Measurements from ENCODE around the gene UCHL1. TPM values are rescaled to one million over a fixed set of nuclear protein-coding genes. Genes with fewer than 3 reads are reported as not detected.

UCHL1 gene
- total RNA-seq, 1 experiment from 2014 or later = 0.54 TPM

DNA sequence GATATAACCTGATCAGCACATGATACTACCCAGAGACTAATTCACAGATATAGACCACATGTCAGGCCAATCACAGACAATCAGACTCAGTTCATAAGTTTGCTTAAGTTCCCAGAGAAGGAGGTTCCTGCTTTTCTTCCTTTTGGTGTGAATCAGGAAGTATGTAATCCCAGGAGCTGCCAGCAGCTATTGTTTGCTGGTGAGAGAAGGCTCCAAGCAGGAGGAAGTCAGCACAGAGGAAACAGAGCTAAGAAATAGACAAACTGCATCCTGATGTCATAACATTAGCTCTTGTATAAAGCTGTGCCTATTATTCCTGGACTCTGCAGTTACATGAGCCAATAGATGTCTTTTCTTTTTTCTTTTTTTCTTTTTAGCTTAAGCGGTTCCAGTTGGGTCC lies 50.9 kb downstream of the UCHL1 start:
- Histone ChIP-seq H3K27ac (ENCODE audit: low read depth, low read length) (no peak overlapping the region), H3K36me3 (ENCODE audit: control insufficient read depth in 1 of 2, insufficient read depth in 2 of 2, low read length in 2 of 2) (no peaks in the 10 kb centered on the region), H4K20me1 (ENCODE audit: insufficient read depth) (no peaks in the 10 kb centered on the region), H3K27me3 (ENCODE audit: insufficient read depth, low read length) (no peaks in the 10 kb centered on the region), H3K4me2 (ENCODE audit: low read length) (no peak overlapping the region), H3K9me3 (ENCODE audit: control insufficient read depth in 1 of 2, insufficient read depth in 1 of 2, low read depth in 1 of 2, low read length in 2 of 2) (no peaks in the 10 kb centered on the region), H3K9me2 (ENCODE audit: insufficient read depth) (no peaks in the 10 kb centered on the region), H2AFZ (ENCODE audit: low read depth, low read length, poor library complexity, severe bottlenecking) (no peak overlapping the region), H3K9ac (ENCODE audit: low read length) (no peak overlapping the region), H3K4me1 (ENCODE audit: control insufficient read depth in 1 of 2, insufficient read depth in 2 of 2, low read length in 2 of 2) (no peaks in the 10 kb centered on the region), H3K79me2 (ENCODE audit: insufficient read depth, low read length) (no peaks in the 10 kb centered on the region), H3K4me3 (replicated peaks in 1 of 2; ENCODE audit: low read depth in 1 of 2, low read length in 2 of 2) (no peak overlapping the region)
- intact Hi-C loops (cut with micrococcal nuclease) = no loop called here
- ChIA-PET CTCF (no interaction called here), POLR2A (no interaction called here), RAD21 (ENCODE audit: low non-redundant PET in 1 of 2, low total read pairs in 2 of 2, uncharacterized antibody in 2 of 2, unreplicated experiment in 2 of 2) (no interaction called here)
- ATAC-seq (no peak), DNase-seq (ENCODE audit: low read depth, low spot score) (no peak)
- TF ChIP-seq ZFX (IDR thresholded peaks at IDR 0.05) = no peak
- TF ChIP-seq EZH2 (IDR thresholded peaks at IDR 0.05) = no peak
- no peak for TF ChIP-seq POLR2A (IDR thresholded peaks at IDR 0.05; ENCODE audit: borderline replicate concordance, extremely low read depth, insufficient read depth, insufficient read length)
- no peak for TF ChIP-seq YY1 (IDR thresholded peaks at IDR 0.05; ENCODE audit: extremely low read depth, insufficient replicate concordance, low read depth, low read length)
- TF ChIP-seq SIN3A (IDR thresholded peaks at IDR 0.05; ENCODE audit: low read depth) = no peak
- TF ChIP-seq SRF (IDR thresholded peaks at IDR 0.05; ENCODE audit: low read depth) = no peak
- TF ChIP-seq ATF3 (IDR thresholded peaks at IDR 0.05) = no peak
- no peak for TF ChIP-seq CEBPB (IDR thresholded peaks at IDR 0.05; ENCODE audit: low read depth)
- no peak for TF ChIP-seq POLR2AphosphoS5 (IDR thresholded peaks at IDR 0.05; ENCODE audit: low read depth, low read length)
- no TSS peak for BruUV-seq (replicated peaks)

- CTCF ChIA-PET = no interaction called here
- ATAC-seq = no peak
- BruUV-seq (replicated peaks) = no TSS peak
Observed at GRCh38 chr4:41308398-41308797, 51.7 kb downstream of the UCHL1 start.

More at GRCh38 chr4:41308398-41308797, 51.7 kb downstream of the UCHL1 start:
- no peak overlapping the region for H3K4me2 ChIP-seq (ENCODE audit: low read length)
- no peak overlapping the region for H3K9ac ChIP-seq (ENCODE audit: low read length)
- H3K27me3 ChIP-seq (ENCODE audit: insufficient read depth, low read length) = no peaks in the 10 kb centered on the region
- H3K4me3 ChIP-seq (replicated peaks in 1 of 2; ENCODE audit: low read depth in 1 of 2, low read length in 2 of 2) = no peak overlapping the region
- ChIA-PET POLR2A (no interaction called here), RAD21 (ENCODE audit: low non-redundant PET in 1 of 2, low total read pairs in 2 of 2, uncharacterized antibody in 2 of 2, unreplicated experiment in 2 of 2) (no interaction called here)
- intact Hi-C loops (cut with micrococcal nuclease) = no loop called here
- no peaks in the 10 kb centered on the region for H3K4me1 ChIP-seq (ENCODE audit: control insufficient read depth in 1 of 2, insufficient read depth in 2 of 2, low read length in 2 of 2)
- H4K20me1 ChIP-seq (ENCODE audit: insufficient read depth) = no peaks in the 10 kb centered on the region
- DNase-seq (ENCODE audit: low read depth, low spot score) = no peak
- no peaks in the 10 kb centered on the region for H3K9me3 ChIP-seq (ENCODE audit: control insufficient read depth in 1 of 2, insufficient read depth in 1 of 2, low read depth in 1 of 2, low read length in 2 of 2)
- H2AFZ ChIP-seq (ENCODE audit: low read depth, low read length, poor library complexity, severe bottlenecking) = no peak overlapping the region
- no peaks in the 10 kb centered on the region for H3K9me2 ChIP-seq (ENCODE audit: insufficient read depth)
- no peaks in the 10 kb centered on the region for H3K36me3 ChIP-seq (ENCODE audit: control insufficient read depth in 1 of 2, insufficient read depth in 2 of 2, low read length in 2 of 2)
- no peak overlapping the region for H3K27ac ChIP-seq (ENCODE audit: low read depth, low read length)
- TF ChIP-seq, protein P1, sequence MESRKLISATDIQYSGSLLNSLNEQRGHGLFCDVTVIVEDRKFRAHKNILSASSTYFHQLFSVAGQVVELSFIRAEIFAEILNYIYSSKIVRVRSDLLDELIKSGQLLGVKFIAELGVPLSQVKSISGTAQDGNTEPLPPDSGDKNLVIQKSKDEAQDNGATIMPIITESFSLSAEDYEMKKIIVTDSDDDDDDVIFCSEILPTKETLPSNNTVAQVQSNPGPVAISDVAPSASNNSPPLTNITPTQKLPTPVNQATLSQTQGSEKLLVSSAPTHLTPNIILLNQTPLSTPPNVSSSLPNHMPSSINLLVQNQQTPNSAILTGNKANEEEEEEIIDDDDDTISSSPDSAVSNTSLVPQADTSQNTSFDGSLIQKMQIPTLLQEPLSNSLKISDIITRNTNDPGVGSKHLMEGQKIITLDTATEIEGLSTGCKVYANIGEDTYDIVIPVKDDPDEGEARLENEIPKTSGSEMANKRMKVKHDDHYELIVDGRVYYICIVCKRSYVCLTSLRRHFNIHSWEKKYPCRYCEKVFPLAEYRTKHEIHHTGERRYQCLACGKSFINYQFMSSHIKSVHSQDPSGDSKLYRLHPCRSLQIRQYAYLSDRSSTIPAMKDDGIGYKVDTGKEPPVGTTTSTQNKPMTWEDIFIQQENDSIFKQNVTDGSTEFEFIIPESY (IDR thresholded peaks at IDR 0.05; ENCODE audit: extremely low read depth, insufficient replicate concordance, low read length) = no peak
- TF ChIP-seq POLR2AphosphoS5 (IDR thresholded peaks at IDR 0.05; ENCODE audit: low read depth, low read length) (no peak), SRF (IDR thresholded peaks at IDR 0.05; ENCODE audit: low read depth) (no peak), EZH2phosphoT487 (IDR thresholded peaks at IDR 0.05; ENCODE audit: borderline replicate concordance) (no peak), RAD21 (IDR thresholded peaks at IDR 0.05; ENCODE audit: low read depth) (no peak), TCF7L2 (IDR thresholded peaks at IDR 0.05; ENCODE audit: borderline replicate concordance, extremely low read depth, insufficient read depth, insufficient read length) (no peak), SP1 (IDR thresholded peaks at IDR 0.05; ENCODE audit: low read depth) (no peak), EZH2 (IDR thresholded peaks at IDR 0.05) (no peak)
- TF ChIP-seq, protein P2, sequence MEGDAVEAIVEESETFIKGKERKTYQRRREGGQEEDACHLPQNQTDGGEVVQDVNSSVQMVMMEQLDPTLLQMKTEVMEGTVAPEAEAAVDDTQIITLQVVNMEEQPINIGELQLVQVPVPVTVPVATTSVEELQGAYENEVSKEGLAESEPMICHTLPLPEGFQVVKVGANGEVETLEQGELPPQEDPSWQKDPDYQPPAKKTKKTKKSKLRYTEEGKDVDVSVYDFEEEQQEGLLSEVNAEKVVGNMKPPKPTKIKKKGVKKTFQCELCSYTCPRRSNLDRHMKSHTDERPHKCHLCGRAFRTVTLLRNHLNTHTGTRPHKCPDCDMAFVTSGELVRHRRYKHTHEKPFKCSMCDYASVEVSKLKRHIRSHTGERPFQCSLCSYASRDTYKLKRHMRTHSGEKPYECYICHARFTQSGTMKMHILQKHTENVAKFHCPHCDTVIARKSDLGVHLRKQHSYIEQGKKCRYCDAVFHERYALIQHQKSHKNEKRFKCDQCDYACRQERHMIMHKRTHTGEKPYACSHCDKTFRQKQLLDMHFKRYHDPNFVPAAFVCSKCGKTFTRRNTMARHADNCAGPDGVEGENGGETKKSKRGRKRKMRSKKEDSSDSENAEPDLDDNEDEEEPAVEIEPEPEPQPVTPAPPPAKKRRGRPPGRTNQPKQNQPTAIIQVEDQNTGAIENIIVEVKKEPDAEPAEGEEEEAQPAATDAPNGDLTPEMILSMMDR (IDR thresholded peaks at IDR 0.05 in 2 of 3, conservative IDR thresholded peaks at IDR 0.05 in 1 of 3; ENCODE audit: borderline replicate concordance in 1 of 3, insufficient read depth in 1 of 3, low read depth in 2 of 3, low read length in 2 of 3) = no peak
- H3K79me2 ChIP-seq (ENCODE audit: insufficient read depth, low read length) = no peaks in the 10 kb centered on the region
